Neural progenitor cell (in vitro differentiated cells): ENCODE data around the gene CXCL5. TPM values are rescaled to one million over a fixed set of nuclear protein-coding genes. Genes with fewer than 3 reads are reported as not detected.

Source experiments
- DNase-seq: peaks from one replicate; pipeline ENCODE4 v3.0.0-alpha.2; 2016; ENCODE audit warnings: low spot score
- H2AFZ ChIP-seq: fragments of 200-600 bp; sonication (generic); replicated peaks from 2 replicates; pipeline ENCODE4 v1.6.1; 2016; ENCODE audit warnings: antibody characterized with exemption
- H3F3A ChIP-seq: fragments of 200-600 bp; sonication (generic); 2 replicates; pipeline ENCODE4 v1.6.1; 2016; ENCODE audit warnings: antibody characterized with exemption, low read depth
- H3K27ac ChIP-seq: fragments of 200-600 bp; sonication (generic); 2 replicates; pipeline ENCODE4 v1.5.1; 2016; ENCODE audit warnings: mild to moderate bottlenecking
- H3K27me3 ChIP-seq: fragments of 200-600 bp; sonication (generic); 2 replicates; pipeline ENCODE4 v1.6.1; 2016; ENCODE audit warnings: mild to moderate bottlenecking, moderate library complexity
- H3K36me3 ChIP-seq: fragments of 200-600 bp; sonication (generic); 2 replicates; pipeline ENCODE4 v1.5.1; 2016
- H3K4me1 ChIP-seq: fragments of 200-600 bp; sonication (generic); 2 replicates; pipeline ENCODE4 v1.6.1; 2016; ENCODE audit warnings: mixed run types
- H3K4me2 ChIP-seq: fragments of 200-600 bp; sonication (generic); 2 replicates; pipeline ENCODE4 v1.6.1; 2016
- H3K4me3 ChIP-seq: fragments of 200-600 bp; sonication (generic); 2 replicates; pipeline ENCODE4 v1.5.1; 2016
- H3K79me2 ChIP-seq: fragments of 200-600 bp; sonication (generic); 2 replicates; pipeline ENCODE4 v1.6.1; 2016; ENCODE audit warnings: low read depth
- H3K9ac ChIP-seq: fragments of 200-600 bp; sonication (generic); 2 replicates; pipeline ENCODE4 v1.6.1; 2016
- H3K9me3 ChIP-seq: fragments of 200-600 bp; sonication (generic); 2 replicates; pipeline ENCODE4 v1.5.1; 2016; ENCODE audit warnings: low read depth
- H4K20me1 ChIP-seq: fragments of 200-600 bp; sonication (generic); 2 replicates; pipeline ENCODE4 v1.6.1; 2016; ENCODE audit warnings: low read depth
- H3K27ac Mint-ChIP-seq: 3 replicates; pipeline ENCODE4 v1.8.0; 2021; ENCODE audit warnings: mixed read lengths
- H3K27me3 Mint-ChIP-seq: 2 replicates; pipeline ENCODE4 v1.8.0; 2022; ENCODE audit warnings: low read depth, mild to moderate bottlenecking, inconsistent platforms, moderate library complexity, mixed read lengths; ENCODE audit not compliant: insufficient read depth
- H3K36me3 Mint-ChIP-seq: 3 replicates; pipeline ENCODE4 v1.8.0; 2021; ENCODE audit warnings: mixed read lengths
- H3K4me1 Mint-ChIP-seq: 3 replicates; pipeline ENCODE4 v1.8.0; 2021; ENCODE audit warnings: mixed read lengths
- H3K4me3 Mint-ChIP-seq: 3 replicates; pipeline ENCODE4 v1.8.0; 2021; ENCODE audit warnings: mild to moderate bottlenecking, moderate library complexity, mixed read lengths
- H3K9me3 Mint-ChIP-seq: 3 replicates; pipeline ENCODE4 v1.8.0; 2020; ENCODE audit warnings: mixed read lengths
- CTCF ChIP-seq: fragments of 200-600 bp; sonication (generic); IDR thresholded peaks from 2 replicates; pipeline ENCODE4 v1.5.1; 2017; ENCODE audit warnings: antibody characterized with exemption, mild to moderate bottlenecking
- EZH2 ChIP-seq: fragments of 200-600 bp; sonication (generic); IDR thresholded peaks from 2 replicates; pipeline ENCODE4 v1.6.1; 2017; ENCODE audit warnings: antibody characterized with exemption, mild to moderate bottlenecking, moderate library complexity
- EZH2phosphoT487 ChIP-seq: fragments of 200-600 bp; sonication (generic); IDR thresholded peaks from 2 replicates; pipeline ENCODE4 v1.6.1; 2017; ENCODE audit warnings: antibody characterized with exemption
- small RNA-seq: library from RNA; depleted of rRNA; stranded (forward); fragments of <200 nt; gene quantifications from one replicate; pipeline ENCODE3, GENCODE V24; 2015
- total RNA-seq: library from RNA; depleted of rRNA; stranded (reverse); fragments of >200 nt; gene quantifications from 2 replicates; pipeline ENCODE4 v1.2.3, GENCODE V29; 2015; ENCODE audit warnings: low replicate concordance

Gene CXCL5
- total RNA-seq, 1 donor from 2014 or later = 0.15 TPM

- no peaks in the 10 kb centered on the region for H3K9me3 ChIP-seq
- H3K27ac ChIP-seq = no peak overlapping the region
- Mint-ChIP-seq H3K27me3 (peaks cover 7% of the 10 kb centered on the region), H3K4me1 (peaks cover 14% of the 10 kb centered on the region), H3K27ac (no peak overlapping the region), H3K36me3 (no peaks in the 10 kb centered on the region), H3K4me3 (no peak overlapping the region), H3K9me3 (no peaks in the 10 kb centered on the region)
- no peak overlapping the region for H3K9ac ChIP-seq
- peaks cover 27% of the 10 kb centered on the region for H3K4me1 ChIP-seq
- no peak for DNase-seq
- H3K4me3 ChIP-seq = no peak overlapping the region
- H3K4me2 ChIP-seq = no peak overlapping the region
- no peak overlapping the region for H2AFZ ChIP-seq
- TF ChIP-seq EZH2 (no peak), CTCF (no peak), EZH2phosphoT487 (no peak)
- H3F3A ChIP-seq = peaks cover 12% of the 10 kb centered on the region
- no peaks in the 10 kb centered on the region for H3K79me2 ChIP-seq
- H4K20me1 ChIP-seq = no peaks in the 10 kb centered on the region
- peaks cover 76% of the 10 kb centered on the region for H3K27me3 ChIP-seq
- H3K36me3 ChIP-seq = no peaks in the 10 kb centered on the region
Observed at GRCh38 chr4:73945674-73946449, 52.6 kb downstream of the CXCL5 start.

Small RNA genes lying within 50 kb of the gene (small RNA-seq; reads per million reads assigned to genes)
- gene RN7SL218P = not detected

Other genes starting within 250 kb of the CXCL5 start
- gene CXCL6, start 162.0 kb downstream of the CXCL5 start, total RNA-seq = 0.71 and 1.5 TPM in 2 replicates
- gene PF4V1, start 145.4 kb downstream of the CXCL5 start, total RNA-seq = not detected in 2 replicates
- gene CXCL1, start 129.3 kb downstream of the CXCL5 start, total RNA-seq = not detected in 2 replicates
- not detected in 2 replicates for gene PF4, start 16.6 kb downstream of the CXCL5 start, total RNA-seq
- not detected in 2 replicates for gene PPBP, start 10.5 kb downstream of the CXCL5 start, total RNA-seq
- gene CXCL3, start 40.0 kb upstream of the CXCL5 start, total RNA-seq = 1.5 and 2.0 TPM in 2 replicates
- gene CXCL2, start 100.5 kb upstream of the CXCL5 start, total RNA-seq = 0.15 TPM in 1 of 2 replicates, not detected in the other
- 10.7 and 22.1 TPM in 2 replicates for gene MTHFD2L, start 159.4 kb upstream of the CXCL5 start, total RNA-seq